HTERT RPE-1 (cell line): Measurements from ENCODE around the gene ATRX.
"Not testable (repeated sequence)": the region's sequence is repeated elsewhere in the genome, so short reads cannot be mapped to it uniquely, and the experiment has no call there.

Experiments
- in situ Hi-C: fragments of 300-500 bp; cut with MboI; formaldehyde crosslinking; loops from 4 replicates; pipeline ENCODE4 v1.14.3; 2020; ENCODE audit warnings: low sequenced_read_pairs

Gene ATRX

DNA sequence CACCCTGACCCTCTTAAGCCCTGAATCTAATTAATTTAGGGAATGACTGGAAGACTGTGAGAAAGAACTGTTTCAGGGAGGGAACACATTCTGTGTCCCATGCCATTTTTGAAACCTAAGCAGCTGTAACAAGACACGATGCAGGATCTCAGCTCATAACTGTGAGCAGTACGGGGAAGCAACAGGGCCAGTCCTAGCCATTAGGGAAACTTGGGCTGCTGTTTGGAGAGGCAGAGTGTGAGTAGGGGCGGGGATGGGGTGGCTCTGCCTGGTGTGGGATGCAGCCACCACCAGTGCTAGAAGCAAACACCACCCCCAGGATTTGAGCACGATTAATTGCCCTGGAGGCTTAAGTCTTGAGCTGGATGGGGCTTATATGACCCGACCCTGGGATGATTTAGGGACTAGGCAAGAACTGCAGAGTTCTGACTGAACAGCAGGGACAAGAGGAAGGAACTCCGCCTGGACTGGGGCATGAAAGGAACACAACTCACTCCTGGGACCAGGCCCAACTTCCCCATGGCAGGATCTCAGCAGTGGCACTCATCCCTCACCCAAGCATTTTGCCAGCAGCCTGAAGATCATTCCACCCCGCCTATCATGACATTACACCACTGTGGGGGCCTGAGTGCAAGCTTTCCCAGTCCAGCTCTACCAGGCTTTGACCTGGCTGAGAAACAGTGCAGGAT, 43.1 kb downstream of the ATRX start:
- in situ Hi-C loops, result no loop called here

DNA sequence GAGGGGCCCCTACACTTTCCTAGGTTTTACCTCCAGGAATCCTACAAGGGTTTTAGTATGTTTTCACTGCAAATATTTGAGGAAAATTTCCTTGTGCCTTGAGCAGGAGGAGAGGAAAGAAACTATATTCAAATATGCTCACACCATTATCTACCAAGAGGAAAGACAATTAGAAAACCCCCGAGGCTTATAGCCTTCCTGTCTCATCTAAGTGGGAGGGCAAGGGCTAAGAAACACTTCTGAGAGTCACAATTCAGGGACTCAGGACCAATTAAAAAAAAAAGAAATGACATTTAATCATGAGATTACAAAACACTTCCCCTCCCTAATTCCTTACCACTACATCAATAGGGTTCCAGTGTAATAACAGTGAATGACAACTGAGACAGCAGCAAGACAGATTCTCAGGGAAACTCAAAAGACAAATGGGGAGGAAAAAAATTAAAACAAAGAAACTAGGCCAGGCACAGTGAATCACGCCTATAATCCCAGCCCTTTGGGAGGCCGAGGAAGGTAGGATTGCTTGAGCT, 45.6 kb downstream of the ATRX start:
- in situ Hi-C loops, result no loop called here

DNA sequence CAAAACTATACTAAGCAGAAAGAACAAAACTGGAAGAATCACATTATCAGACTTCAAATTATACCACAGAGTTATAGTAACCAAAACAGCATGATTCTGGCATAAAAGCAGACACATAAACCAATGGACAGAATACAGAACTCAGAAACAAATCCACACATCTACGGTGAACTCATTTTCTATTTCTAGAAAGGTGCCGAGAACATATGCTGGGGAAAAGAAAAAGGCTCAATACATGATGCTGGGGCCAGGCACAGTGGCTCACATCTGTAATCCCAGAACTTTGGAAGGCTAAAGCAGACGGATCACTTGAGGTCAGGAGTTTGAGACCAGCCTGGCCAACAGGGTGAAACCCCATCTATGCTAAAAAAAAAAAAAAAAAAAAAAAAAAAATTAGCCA, 52.7 kb downstream of the ATRX start:
- in situ Hi-C loops, result no loop called here

DNA sequence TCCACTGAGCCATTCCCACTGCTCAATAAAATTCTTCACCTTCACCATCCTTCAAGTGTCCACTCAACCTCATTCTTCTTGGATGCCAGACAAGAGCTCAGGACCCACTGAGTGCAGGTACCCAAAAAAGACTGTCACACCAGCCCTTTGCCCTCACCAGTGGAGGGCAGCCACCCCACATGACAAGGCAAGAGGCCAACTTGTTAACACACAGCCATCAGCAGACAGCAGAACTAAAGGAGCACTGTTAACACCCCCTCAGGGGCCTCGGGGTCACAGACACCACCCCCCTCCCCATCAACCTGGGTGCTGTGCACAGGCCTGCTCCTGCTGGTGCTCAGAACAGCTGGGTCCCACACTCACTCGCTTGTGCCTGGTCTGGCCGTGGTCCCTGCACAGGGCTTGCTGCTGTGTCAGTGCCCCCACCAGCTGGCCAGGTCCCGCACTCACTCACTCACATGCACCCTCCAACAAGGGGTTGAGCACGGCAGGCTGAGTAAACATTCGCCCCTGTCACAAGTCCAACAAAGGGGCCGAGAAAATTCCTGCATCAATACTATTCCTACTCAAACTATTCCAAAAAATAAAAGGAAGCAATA, 54.1 kb downstream of the ATRX start:
- in situ Hi-C loops, result no loop called here

DNA sequence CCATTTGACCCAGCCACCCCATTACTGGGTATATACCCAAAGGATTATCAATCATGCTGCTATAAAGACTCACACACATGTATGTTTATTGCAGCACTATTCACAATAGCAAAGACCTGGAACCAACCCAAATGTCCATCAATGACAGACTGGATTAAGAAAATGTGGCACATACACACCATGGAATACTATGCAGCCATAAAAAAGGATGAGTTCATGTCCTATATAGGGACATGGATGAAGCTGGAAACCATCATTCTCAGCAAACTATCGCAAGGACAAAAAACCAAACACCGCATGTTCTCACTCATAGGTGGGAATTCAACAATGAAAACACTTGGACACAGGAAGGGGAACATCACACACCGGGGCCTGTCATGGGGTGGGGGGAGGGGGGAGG, 59.9 kb downstream of the ATRX start:
- in situ Hi-C loops, result not testable (repeated sequence)

DNA sequence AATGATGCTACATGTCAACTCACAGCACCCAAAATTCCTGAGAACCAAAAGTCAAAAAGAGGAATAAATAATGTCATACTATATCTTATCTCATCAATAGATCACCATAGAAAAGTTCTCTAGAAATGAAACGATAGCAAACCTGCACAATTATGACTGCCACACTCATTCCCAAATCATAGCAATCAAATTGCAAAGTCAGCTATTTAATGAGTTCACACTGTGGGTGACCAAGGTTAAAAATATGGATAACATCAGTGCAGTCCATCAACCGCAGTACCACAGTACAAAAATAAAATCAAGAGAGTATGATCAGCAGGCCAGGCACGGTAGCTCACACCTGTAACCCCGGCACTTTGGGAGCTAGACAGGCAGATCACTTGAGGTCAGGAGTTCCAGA, 62.3 kb downstream of the ATRX start:
- in situ Hi-C loops, result no loop called here

DNA sequence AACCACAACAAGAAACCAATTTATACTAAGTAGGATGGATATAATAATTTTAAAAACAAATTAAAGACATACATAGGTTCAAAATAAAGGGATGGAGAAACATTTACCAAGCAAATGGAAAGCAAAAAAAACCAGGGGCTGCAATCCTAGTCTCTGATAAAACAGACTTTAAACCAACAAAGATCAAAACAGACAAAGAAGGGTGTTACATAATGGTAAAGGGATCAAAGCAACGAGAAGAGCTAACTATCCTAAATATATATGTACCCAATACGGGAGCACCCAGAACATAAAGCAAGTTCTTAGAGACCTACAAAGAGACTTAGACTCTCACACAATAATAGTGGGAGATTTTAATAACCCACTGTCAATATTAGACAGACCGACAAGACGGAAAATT, 66.6 kb downstream of the ATRX start:
- in situ Hi-C loops, result no loop called here

DNA sequence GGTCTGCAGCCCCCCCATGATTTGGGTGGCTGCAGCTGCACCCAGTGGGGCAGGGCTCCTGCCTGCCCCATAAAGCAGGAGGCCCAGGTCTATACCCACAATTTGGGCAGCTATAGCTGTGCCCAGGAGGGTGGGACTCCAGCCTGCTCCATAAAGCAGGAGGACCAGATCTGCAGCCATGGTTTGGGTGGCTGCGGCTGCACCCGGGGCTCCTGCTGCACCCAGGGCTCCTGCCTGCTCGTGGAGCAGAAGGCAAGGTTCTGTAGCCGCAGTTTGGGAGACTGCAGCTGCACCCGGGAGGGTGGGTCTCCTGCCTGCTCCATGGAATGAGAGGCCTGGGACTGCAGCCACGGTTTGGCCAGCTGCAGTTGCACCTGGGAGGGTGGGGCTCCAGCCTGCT, 81.1 kb downstream of the ATRX start:
- in situ Hi-C loops, result no loop called here

GRCh38 chrX:77698242-77698641, 87.8 kb downstream of the ATRX start:
- in situ Hi-C loops, result no loop called here

GRCh38 chrX:77694491-77694890, 91.5 kb downstream of the ATRX start:
- in situ Hi-C loops, result no loop called here

DNA sequence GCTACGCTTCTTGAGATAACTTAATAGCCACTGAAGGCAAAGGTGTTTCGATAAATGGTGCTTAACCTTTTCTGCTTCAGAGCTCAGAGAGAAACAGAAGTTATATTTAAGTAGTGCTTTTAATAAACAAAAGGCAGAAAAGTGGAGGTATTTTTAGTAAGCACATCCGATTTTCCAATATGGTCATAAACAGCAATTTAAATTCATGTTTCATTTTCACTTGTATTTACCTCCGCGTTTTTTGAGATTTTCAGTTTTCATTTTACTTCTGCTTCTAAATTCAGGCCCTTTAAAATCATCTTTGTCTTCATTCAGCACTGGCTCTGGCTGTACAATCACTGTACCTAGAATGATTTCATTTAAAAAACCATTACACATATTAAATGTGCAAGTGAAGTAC, 92.4 kb downstream of the ATRX start:
- in situ Hi-C loops, result no loop called here

DNA sequence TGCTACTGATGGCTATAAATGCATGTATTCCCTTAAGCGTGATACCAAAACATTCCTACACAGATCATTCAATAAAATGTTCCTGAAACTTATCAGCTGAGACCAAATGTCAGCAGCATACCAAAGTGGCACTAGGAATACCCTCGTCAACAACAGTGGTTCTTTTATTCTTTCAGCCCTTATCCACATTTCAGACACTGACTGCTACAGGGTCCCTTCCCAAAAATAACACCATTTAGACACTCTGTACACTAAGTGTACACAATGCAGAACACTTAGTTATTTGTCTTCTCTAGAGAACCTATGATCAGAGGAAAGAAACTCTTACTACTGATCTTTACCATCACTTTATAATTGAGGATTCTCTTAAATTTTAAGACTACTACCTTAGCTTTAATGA, 94.1 kb downstream of the ATRX start:
- in situ Hi-C loops, result no loop called here

- in situ Hi-C loops, result no loop called here
Measured at GRCh38 chrX:77689376-77689775, 96.6 kb downstream of the ATRX start.

- in situ Hi-C loops, result not testable (repeated sequence)
Measured at GRCh38 chrX:77685683-77686082, 100.3 kb downstream of the ATRX start.

- in situ Hi-C loops, result no loop called here
Measured at GRCh38 chrX:77679144-77679543, 106.9 kb downstream of the ATRX start.

DNA sequence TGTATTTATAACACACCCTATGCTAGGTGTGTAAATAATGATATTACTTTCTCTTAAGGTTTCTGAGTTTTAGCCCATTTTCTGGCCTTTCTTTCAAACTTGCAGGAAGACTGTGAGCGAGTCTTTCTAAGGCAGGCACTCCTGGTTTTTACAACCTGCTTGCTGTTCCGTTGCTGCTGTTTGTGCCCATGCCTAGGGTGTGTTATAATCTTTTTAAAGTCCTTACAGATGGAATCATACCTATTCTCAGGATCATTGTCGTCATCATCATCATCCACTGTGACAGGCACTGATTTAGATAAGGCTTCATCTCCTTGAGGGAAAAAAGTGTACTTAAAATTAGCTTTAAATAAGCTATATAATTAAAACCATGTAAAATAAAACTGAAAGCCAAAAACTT, 110.0 kb downstream of the ATRX start:
- in situ Hi-C loops, result no loop called here

- in situ Hi-C loops, result no loop called here
Measured at GRCh38 chrX:77668391-77669237, 117.4 kb downstream of the ATRX start.

DNA sequence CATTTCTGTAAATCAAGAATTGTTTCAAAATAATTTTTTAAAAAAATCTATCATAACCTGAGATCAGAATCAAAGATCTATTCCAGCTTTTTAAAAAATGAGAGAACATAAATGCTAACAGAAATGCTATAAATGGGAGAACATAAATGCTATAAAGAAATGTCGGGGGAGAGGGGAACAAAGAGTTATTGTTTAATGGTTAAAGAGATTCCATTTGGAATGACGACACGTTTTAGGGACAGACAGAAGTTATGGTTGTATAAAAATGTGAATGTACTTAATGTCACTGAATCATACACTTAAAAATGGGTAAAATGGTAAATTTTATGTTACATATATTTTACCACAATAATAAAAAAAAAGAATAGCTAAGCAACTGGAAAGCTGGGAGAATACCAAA, 127.1 kb downstream of the ATRX start:
- in situ Hi-C loops, result no loop called here

- in situ Hi-C loops, result no loop called here
Measured at GRCh38 chrX:77652095-77652494, 133.9 kb downstream of the ATRX start.

DNA sequence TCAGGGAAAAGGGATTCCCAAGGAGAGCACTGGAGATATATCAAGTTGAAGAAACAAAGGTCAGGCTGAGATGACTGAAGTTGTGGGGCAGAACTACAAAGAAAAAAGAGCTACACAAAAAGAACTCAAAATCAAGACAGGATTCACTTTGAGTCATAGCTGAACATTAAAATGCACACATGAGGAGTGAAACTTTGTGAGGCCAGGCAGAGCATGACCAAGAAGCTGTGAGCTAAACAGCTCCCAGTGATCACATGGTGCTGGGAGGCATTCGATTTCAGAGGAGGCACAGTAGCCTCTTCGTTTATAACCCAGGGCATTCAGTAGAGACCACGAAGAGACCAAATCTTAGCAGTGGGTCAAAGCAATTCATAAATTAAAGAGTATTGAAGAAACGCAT, 145.3 kb downstream of the ATRX start:
- in situ Hi-C loops, result no loop called here

GRCh38 chrX:77639820-77640219, 146.2 kb downstream of the ATRX start:
- in situ Hi-C loops, result no loop called here

- in situ Hi-C loops, result no loop called here
Measured at GRCh38 chrX:77638397-77638796, 147.6 kb downstream of the ATRX start.
